G401 (cell line): ENCODE data around the gene ADAMTS8. TPM values are rescaled to one million over a fixed set of nuclear protein-coding genes. Genes with fewer than 3 reads are reported as not detected.

Experiments used
- DNase-seq: peaks from one replicate; pipeline ENCODE4 v3.0.0-alpha.2; 2015; ENCODE audit warnings: low spot score
- in situ Hi-C: cut with HindIII; loops from 2 replicates; pipeline ENCODE4 v1.10.0; 2016; ENCODE audit warnings: low sequenced_read_pairs, mixed read lengths
- total RNA-seq: library from RNA; depleted of rRNA; stranded (reverse); fragments of >200 nt; shearing (Covaris generic); gene quantifications from 2 replicates; pipeline ENCODE4 v1.2.3, GENCODE V29; 2014; rRNA removed

The ADAMTS8 gene
- total RNA-seq, 1 experiment from 2014 or later, result not detected

GRCh38 chr11:130383344-130384211 is 44.8 kb downstream of the ADAMTS8 start:
- in situ Hi-C loops, result no loop called here
- DNase-seq, result no peak

- in situ Hi-C loops, result no loop called here
- DNase-seq, result no peak
These were observed 47.1 kb downstream of the ADAMTS8 start for GRCh38 chr11:130381317-130381716.

- in situ Hi-C loops, result no loop called here
- no peak for DNase-seq
These were observed 47.6 kb downstream of the ADAMTS8 start for GRCh38 chr11:130380778-130381177.

GRCh38 chr11:130379276-130379675 is 49.1 kb downstream of the ADAMTS8 start:
- DNase-seq, result no peak
- in situ Hi-C loops, result no loop called here

GRCh38 chr11:130370845-130371590 is 57.4 kb downstream of the ADAMTS8 start:
- DNase-seq, result no peak
- in situ Hi-C loops, result no loop called here

- DNase-seq, result no peak
- in situ Hi-C loops, result no loop called here
These were observed 58.7 kb downstream of the ADAMTS8 start for GRCh38 chr11:130369713-130370112.

GRCh38 chr11:130369141-130369691 is 59.2 kb downstream of the ADAMTS8 start:
- in situ Hi-C loops, result no loop called here
- DNase-seq, result no peak

- DNase-seq, result no peak
- in situ Hi-C loops, result no loop called here
These were observed 69.0 kb downstream of the ADAMTS8 start for GRCh38 chr11:130359419-130359818.

GRCh38 chr11:130358398-130358797 is 70.0 kb downstream of the ADAMTS8 start:
- DNase-seq, result no peak
- in situ Hi-C loops, result no loop called here

Other genes with a start within 250 kb of the ADAMTS8 start
- gene ZBTB44, start 113.7 kb downstream of the ADAMTS8 start, total RNA-seq, result 15.0 and 25.5 TPM in 2 replicates
- not detected in 2 replicates for gene ADAMTS15, start 20.0 kb upstream of the ADAMTS8 start, total RNA-seq